ENCODE data around the gene CARD19.

CARD19 gene

DNA sequence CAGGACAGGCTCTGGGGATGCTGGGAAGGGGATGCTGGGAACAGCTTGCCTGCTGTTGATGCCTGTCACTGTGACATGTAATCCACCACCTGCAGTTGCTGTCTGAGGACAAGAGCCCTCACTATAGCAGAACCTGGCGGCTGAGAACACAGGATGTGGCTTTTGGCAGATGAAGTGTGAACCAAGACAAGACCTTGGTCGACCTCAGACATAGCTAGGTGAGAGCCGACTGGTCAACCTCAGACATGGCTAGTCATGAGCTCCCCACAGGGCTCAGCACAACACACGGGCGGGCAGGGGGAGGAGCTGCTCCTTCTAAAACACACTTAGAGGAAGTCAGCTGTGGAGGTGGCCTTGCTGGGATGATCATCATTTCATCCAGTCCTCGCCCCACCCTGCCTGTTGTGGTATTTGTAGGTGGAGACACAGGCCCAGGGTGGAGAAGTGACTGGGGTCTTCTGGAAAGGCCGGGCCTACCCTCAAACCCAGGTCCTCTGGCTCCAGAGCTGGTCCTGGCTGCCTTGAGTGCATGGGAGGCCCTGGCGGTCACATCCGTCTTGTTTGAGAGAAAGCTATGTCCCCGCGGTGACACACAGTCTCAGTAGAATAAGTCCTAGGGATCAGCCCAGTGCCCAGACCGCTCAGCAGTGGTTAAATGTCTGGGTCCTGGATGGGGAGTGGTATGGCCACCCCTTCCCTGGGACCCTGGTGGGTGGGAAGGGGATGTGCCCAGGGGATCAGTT is 31.5 kb upstream of the CARD19 start:
- DNase-seq (ENCODE audit: low read depth): peak; percentile 18

DNA sequence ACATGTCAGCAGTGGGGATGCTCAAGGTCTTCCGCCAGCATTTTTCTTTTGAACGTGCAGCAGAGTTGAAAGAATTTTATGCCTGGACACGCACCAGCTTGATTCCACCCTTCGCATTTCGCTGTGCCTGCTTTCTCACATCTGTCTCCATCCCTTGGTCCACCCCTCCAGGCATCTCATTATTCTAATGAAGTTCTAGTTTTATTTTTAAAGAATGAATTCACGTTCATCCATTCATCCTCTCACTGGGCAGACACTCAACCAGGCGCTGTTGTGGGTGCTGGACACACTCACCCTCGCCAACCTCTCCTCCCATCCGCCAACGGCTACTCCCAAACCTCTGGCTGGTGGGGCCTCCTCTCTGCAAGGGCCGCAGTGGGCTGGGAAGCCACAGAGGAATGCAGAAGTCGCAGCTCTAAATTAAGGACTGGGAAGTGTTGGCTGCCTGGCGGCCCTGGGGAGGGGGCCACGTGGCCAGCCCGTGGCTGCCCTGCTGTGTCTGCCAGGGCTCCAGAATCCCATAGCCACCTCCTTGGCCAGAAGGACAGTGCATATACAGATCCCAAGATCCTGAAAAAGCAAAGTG is 30.8 kb upstream of the CARD19 start:
- DNase-seq (ENCODE audit: low read depth): no peak

DNA sequence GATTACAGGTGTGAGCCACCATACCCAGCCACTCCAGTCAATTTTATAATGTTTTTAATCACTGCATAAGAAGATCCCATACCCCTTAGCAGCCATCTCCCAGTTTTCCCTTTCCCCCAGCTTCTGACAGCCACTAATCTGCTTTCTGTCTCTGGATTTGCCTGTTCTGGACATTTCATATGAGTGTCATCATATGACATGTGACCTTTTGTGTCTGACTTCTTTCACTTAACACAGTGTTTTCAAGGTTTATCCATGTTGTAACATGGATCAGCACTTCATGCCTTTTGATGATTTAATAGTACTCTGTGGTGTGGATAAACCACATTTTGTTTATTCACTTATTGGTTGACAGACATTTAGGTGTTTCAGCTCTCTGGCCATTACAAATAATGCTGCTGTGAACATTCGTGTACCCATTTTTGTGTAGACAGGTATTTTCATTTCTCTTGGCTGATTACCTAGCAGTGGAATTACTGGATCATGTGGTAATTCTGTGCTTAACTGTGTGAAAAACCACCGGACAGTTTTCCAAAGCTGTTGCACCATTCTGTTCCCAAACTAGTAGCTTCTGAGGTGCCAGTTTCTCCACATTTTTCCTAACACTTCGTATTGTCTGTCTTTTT is 28.9 kb upstream of the CARD19 start:
- DNase-seq (ENCODE audit: low read depth): no peak

GRCh38 chr9:93068956-93069355 is 27.1 kb upstream of the CARD19 start:
- DNase-seq (ENCODE audit: low read depth): no peak

GRCh38 chr9:93071464-93071863 is 24.6 kb upstream of the CARD19 start:
- peak; percentile 28 for DNase-seq (ENCODE audit: low read depth)

DNA sequence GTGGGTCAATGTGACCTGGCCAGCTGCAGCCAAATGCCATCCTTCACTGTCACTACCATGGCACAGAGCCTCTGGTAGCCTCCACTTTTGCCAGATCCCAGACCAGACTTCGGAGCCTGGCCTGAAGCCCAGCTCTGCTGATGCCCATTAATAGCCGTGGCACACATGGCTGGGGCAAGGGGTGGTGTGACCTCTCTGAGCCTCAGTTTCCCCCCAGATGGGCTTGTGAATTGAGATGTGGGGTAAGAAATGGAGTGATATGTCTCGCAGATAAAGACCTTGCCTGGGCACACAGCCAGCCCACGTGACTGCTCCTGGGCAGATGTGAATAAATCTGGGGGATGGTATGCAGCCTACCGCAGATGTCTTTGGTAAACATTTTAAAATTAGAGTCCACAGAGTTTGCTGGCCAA is 23.6 kb upstream of the CARD19 start:
- peak; percentile 62 for DNase-seq (ENCODE audit: low read depth)

DNA sequence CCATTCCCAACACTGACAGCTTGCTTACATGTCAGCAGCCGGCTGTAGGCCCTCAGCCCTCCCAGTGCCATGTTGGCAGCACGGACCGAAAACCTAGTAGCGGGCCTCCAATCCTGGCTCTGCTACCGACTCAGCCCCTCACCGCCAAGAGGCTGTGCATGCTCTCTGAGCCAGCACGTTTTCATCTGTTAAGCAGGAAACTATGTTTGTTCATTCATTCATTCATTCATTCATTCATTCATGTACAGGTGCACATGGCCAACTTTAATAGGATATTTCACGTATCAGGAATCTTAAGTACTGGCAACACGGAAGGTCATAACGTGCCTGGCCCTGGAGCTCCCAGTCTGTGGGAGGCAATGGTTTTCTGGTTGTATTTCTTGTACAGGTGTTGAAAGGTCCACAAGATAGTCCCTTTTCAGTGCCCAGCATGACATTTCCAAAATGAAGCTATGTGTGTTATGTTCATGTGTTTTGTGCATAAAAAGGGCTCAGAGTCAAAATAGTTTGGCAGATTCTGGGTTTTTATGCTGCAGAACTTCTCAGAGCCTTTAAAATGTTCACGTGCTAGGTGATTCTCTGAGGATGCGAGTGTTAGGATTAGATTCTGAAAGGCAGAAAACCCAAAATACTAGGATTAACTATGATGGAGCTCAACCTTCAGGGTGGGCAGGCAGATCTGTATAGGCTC is 19.8 kb upstream of the CARD19 start:
- DNase-seq (ENCODE audit: low read depth): no peak

DNA sequence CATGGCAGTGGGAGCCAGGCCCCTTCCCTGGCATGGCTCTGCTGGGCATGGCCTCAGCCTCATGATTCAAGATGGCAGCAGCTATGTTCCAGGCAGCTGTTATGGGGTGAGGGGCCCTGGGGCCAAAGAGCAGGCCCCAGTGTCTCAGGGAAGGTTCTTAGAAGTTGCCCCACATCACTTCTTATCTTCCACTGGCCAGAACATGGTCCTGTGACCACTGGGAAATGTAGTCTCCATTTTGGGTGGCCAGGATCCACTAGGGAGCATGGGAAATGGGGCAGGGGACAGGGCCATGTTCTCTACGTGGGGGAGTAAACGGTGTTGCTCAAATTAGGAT is 19.3 kb upstream of the CARD19 start:
- DNase-seq (ENCODE audit: low read depth): no peak

- no peak for DNase-seq (ENCODE audit: low read depth)
Measured at GRCh38 chr9:93077367-93077766, 18.6 kb upstream of the CARD19 start.

GRCh38 chr9:93077811-93078210 is 18.2 kb upstream of the CARD19 start:
- DNase-seq (ENCODE audit: low read depth): no peak

DNA sequence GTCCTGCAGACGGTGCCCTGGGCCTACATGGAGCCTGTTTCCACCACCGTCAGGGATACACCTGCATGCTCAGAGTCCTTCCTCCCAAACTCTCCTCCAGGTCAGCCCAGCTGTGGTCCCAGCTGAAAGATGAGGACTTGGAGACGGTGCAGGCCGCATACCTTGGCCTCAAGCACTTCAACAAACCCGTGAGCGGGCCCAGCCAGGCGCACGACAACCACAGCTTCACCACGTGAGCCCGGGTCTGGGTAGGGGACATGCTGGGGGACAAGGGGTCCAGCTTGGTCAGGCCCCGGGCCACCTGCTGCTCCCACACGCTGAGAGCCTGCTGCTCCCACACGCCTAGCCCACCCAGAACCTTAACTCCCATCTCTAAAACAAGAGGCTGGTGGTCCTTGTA is 16.6 kb upstream of the CARD19 start:
- no peak for DNase-seq (ENCODE audit: low read depth)

- no peak for DNase-seq (ENCODE audit: low read depth)
Measured at GRCh38 chr9:93080406-93080805, 15.6 kb upstream of the CARD19 start.

- no peak for DNase-seq (ENCODE audit: low read depth)
Measured at GRCh38 chr9:93081081-93081529, 14.9 kb upstream of the CARD19 start.

DNA sequence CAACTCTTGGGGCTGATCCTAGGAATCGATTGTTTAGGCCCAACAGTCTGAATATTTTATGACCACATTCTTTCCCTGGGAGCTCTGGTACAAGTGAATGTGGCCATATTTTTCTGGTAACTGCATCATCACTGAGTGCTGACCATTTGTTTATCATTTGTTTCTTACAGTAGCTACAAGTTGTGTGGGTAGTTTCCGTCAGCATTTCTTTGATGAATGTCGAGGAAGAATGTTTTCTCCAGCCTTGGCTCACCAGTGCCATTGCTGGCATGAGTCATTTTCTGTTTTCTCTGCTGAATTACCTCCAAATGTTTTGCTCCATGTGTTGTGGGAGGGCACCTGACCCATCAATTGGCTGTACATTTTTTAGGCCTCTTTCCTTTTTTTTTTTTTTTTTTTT is 14.1 kb upstream of the CARD19 start:
- DNase-seq (ENCODE audit: low read depth): peak; percentile 80

- DNase-seq (ENCODE audit: low read depth): no peak
Measured at GRCh38 chr9:93082841-93083411, 13.1 kb upstream of the CARD19 start.

DNA sequence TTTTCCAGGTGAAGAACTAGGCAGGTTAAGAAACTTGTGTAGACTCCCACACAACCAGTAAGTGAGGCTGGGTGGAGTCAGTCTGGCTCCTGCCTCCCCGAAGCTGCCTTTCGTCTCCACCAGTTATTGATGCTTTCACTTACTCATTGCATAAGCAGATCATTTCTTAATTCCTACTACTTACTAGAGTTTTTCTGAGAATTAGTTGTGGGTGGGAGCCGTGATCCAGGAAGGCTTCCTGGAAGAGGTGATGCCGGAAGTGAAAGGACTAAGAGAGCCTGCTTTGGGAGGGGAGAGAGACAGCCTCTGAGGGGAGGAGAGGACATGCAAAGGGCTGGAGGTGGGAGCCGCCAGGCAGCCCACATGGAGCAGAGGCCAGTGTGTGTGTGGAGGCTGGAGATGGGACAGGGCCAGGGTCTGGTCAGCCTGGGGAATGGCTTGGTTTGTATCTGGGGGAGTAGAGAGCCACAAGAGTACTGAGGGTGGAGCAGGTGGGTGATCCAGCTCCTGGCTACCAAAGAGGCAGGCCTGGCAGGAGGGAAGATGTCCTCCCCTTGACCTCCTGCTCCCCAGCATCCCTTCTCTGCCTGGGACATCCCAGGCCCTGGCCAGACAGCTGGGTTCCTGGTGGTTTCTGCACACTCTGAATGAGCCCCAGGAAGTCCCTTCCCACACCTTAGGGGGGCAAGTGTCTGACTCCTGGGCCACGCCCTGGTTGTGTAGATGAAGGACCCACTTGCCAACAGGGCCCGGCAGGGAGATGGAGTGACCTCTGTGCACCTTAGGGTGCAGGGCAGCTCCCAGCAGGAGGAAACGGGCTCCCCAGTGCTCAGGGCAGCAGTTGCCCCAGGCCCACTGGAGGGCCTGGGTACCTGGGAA is 12.2 kb upstream of the CARD19 start:
- no peak for DNase-seq (ENCODE audit: low read depth)

DNA sequence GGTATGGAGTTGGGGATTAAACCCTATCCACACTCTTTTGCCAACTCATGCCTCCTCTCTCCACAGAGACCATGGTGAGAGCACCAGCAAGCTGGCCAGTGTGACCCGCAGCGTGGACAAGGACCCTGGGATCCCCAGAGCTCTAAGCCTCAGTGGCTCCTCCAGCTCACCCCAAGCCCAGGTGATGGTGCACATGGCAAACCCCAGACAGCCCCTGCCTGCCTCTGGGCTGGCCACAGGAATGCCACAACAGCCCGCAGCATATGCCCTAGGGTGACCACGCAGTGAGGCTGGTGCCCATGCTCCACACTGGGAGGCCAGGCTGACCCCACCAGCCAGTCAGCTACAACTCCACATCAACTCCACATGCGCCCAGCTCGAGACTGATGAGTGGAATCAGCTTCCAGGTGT is 11.5 kb upstream of the CARD19 start:
- DNase-seq (ENCODE audit: low read depth): no peak

DNA sequence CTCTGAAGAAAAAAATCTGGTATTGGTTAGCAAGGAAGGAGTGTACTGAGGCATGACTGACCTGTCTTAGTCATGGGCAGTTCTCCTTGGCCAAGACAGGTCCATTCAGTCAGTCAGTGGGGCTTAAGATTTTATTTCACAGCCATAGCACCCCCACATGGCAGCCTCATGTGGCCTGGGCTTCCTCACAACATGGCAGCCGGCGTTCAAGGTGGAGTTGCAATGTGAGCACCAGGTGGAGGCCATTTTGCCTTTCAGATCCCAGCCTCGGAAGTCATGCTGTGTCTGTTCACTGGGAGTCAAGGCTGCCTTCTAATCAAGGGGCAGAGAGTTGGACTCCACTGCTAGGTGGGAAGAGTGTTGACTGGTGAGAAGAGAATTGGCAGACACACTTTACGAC is 10.3 kb upstream of the CARD19 start:
- no peak for DNase-seq (ENCODE audit: low read depth)

GRCh38 chr9:93086447-93087224 is 9.4 kb upstream of the CARD19 start:
- DNase-seq (ENCODE audit: low read depth): no peak

- no peak for DNase-seq (ENCODE audit: low read depth)
Measured at GRCh38 chr9:93087971-93088655, 7.9 kb upstream of the CARD19 start.

Data from iris pigment epithelial cell (primary cell).